ENCODE results near the gene F2.

GRCh38 chr11:46678741-46679130 lies 40.3 kb upstream of the F2 start:
- TF ChIP-seq CTCF (conservative IDR thresholded peaks at IDR 0.05 in 1 of 2, IDR thresholded peaks at IDR 0.05 in 1 of 2; ENCODE audit: low read depth in 1 of 2, low read length in 2 of 2) (no peak), EZH2 (IDR thresholded peaks at IDR 0.05; ENCODE audit: low read length, missing control alignments) (no peak)

Measured in fibroblast of lung (primary cell).